ENCODE data around the gene F2. TPM values are rescaled to one million over a fixed set of nuclear protein-coding genes. Genes with fewer than 3 reads are reported as not detected.

F2 gene
- polyA plus RNA-seq, 1 experiment: not detected

GRCh38 chr11:46731545-46731944, 12.5 kb downstream of the F2 start:
- H3K9me3 ChIP-seq (ENCODE audit: control insufficient read depth, insufficient read depth, low read length): no peaks in the 10 kb centered on the region; the same call in 1 of the 2 replicates
- ChIA-PET POLR2A (no interaction called here), CTCF (no interaction called here)
- H3K27me3 ChIP-seq (ENCODE audit: control insufficient read depth, insufficient read depth, low read length): no peaks in the 10 kb centered on the region
- no peak overlapping the region for H3K27ac ChIP-seq (ENCODE audit: low read depth, low read length)
- no peak for DNase-seq (ENCODE audit: low read depth, low spot score)
- TF ChIP-seq CTCF (IDR thresholded peaks at IDR 0.05; ENCODE audit: low read depth, low read length): no peak
- no peak overlapping the region for H3K4me3 ChIP-seq (ENCODE audit: low read depth, low read length)

GRCh38 chr11:46733234-46733633, 14.2 kb downstream of the F2 start:
- Histone ChIP-seq H3K4me3 (ENCODE audit: low read depth, low read length) (no peak overlapping the region), H3K9me3 (ENCODE audit: control insufficient read depth, insufficient read depth, low read length) (no peaks in the 10 kb centered on the region; the same call in 1 of the 2 replicates), H3K27me3 (ENCODE audit: control insufficient read depth, insufficient read depth, low read length) (no peaks in the 10 kb centered on the region), H3K27ac (ENCODE audit: low read depth, low read length) (no peak overlapping the region)
- DNase-seq (ENCODE audit: low read depth, low spot score): no peak
- ChIA-PET CTCF (no interaction called here), POLR2A (no interaction called here)
- TF ChIP-seq CTCF (IDR thresholded peaks at IDR 0.05; ENCODE audit: low read depth, low read length): no peak

- H3K9me3 ChIP-seq (ENCODE audit: control insufficient read depth, insufficient read depth, low read length): no peaks in the 10 kb centered on the region
- H3K4me3 ChIP-seq (ENCODE audit: low read depth, low read length): no peak overlapping the region
- POLR2A ChIA-PET: no interaction called here
- TF ChIP-seq CTCF (IDR thresholded peaks at IDR 0.05; ENCODE audit: low read depth, low read length): no peak
- no peak overlapping the region for H3K27ac ChIP-seq (ENCODE audit: low read depth, low read length)
- no peak for DNase-seq (ENCODE audit: low read depth, low spot score)
- CTCF ChIA-PET: no interaction called here
- no peaks in the 10 kb centered on the region for H3K27me3 ChIP-seq (ENCODE audit: control insufficient read depth, insufficient read depth, low read length)
These were observed 17.1 kb downstream of the F2 start for GRCh38 chr11:46736146-46736545.

GRCh38 chr11:46736615-46737014, 17.6 kb downstream of the F2 start:
- Histone ChIP-seq H3K4me3 (ENCODE audit: low read depth, low read length) (no peak overlapping the region), H3K9me3 (ENCODE audit: control insufficient read depth, insufficient read depth, low read length) (no peaks in the 10 kb centered on the region), H3K27ac (ENCODE audit: low read depth, low read length) (no peak overlapping the region), H3K27me3 (ENCODE audit: control insufficient read depth, insufficient read depth, low read length) (no peaks in the 10 kb centered on the region)
- ChIA-PET CTCF (no interaction called here), POLR2A (no interaction called here)
- no peak for TF ChIP-seq CTCF (IDR thresholded peaks at IDR 0.05; ENCODE audit: low read depth, low read length)
- DNase-seq (ENCODE audit: low read depth, low spot score): no peak

GRCh38 chr11:46737699-46738098, 18.7 kb downstream of the F2 start:
- ChIA-PET POLR2A (no interaction called here), CTCF (interaction anchor here (0.7 kb wide), 1 partner anchor 76 kb away, joined by 3 read pairs; no protein-coding TSS in a partner anchor)
- no peaks in the 10 kb centered on the region for H3K9me3 ChIP-seq (ENCODE audit: control insufficient read depth, insufficient read depth, low read length)
- DNase-seq (ENCODE audit: low read depth, low spot score): no peak
- no peak overlapping the region for H3K4me3 ChIP-seq (ENCODE audit: low read depth, low read length)
- no peak for TF ChIP-seq CTCF (IDR thresholded peaks at IDR 0.05; ENCODE audit: low read depth, low read length)
- no peaks in the 10 kb centered on the region for H3K27me3 ChIP-seq (ENCODE audit: control insufficient read depth, insufficient read depth, low read length)
- H3K27ac ChIP-seq (ENCODE audit: low read depth, low read length): no peak overlapping the region
